Astrocyte of the cerebellum (primary cell): ENCODE measurements around the gene SDSL.

Source experiments
- DNase-seq: peaks from one replicate; pipeline ENCODE4 v3.0.0-alpha.2; 2011; ENCODE audit warnings: low read depth
- H3K4me3 ChIP-seq: 2 replicates; pipeline ENCODE4 v1.5.1; 2011; ENCODE audit warnings: mild to moderate bottlenecking, low read depth, low read length, moderate library complexity
- CTCF ChIP-seq: IDR thresholded peaks from 2 replicates; pipeline ENCODE4 v1.5.1; 2012; ENCODE audit warnings: low read length, low read depth, moderate library complexity, mild to moderate bottlenecking; ENCODE audit errors: missing control alignments
- in situ Hi-C: cut with HindIII; loops from 2 replicates; pipeline ENCODE4 v1.10.0; 2017; ENCODE audit warnings: low sequenced_read_pairs

The SDSL gene

DNA sequence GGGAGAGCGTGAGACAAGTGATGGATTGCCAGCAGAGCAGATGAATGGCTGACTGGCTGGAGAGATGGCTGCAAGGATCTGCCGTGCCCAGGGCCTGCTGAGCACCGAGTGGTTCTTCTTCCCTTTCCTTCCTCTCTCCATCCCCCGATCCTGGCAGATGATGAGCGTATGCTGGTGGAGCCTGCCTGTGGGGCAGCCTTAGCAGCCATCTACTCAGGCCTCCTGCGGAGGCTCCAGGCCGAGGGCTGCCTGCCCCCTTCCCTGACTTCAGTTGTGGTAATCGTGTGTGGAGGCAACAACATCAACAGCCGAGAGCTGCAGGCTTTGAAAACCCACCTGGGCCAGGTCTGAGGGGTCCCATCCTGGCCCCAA lies 15.5 kb downstream of the SDSL start:
- no peak overlapping the region for H3K4me3 ChIP-seq
- no peak for TF ChIP-seq CTCF
- in situ Hi-C loops: no loop called here
- DNase-seq: no peak

- no peak for TF ChIP-seq CTCF
- no peak for DNase-seq
- H3K4me3 ChIP-seq: no peak overlapping the region
- in situ Hi-C loops: no loop called here
Measured at GRCh38 chr12:113438523-113439300, 16.5 kb downstream of the SDSL start.

DNA sequence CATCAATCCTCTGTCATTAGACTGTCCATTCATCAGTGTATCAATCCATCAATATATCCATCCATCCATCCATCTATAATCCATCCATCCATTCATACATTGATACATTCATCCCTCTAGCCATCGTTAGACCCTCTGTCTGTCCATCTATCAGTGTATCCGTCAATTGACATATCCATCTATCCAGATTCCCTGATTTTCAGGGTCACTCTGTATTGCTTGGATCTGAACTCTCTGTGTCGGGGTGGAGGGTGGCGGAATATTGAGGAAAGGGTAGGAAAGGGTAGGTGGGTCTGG lies 17.1 kb downstream of the SDSL start:
- in situ Hi-C loops: no loop called here
- DNase-seq: no peak
- H3K4me3 ChIP-seq: no peak overlapping the region
- no peak for TF ChIP-seq CTCF

GRCh38 chr12:113439606-113440030 lies 17.4 kb downstream of the SDSL start:
- no peak for DNase-seq
- in situ Hi-C loops: no loop called here

DNA sequence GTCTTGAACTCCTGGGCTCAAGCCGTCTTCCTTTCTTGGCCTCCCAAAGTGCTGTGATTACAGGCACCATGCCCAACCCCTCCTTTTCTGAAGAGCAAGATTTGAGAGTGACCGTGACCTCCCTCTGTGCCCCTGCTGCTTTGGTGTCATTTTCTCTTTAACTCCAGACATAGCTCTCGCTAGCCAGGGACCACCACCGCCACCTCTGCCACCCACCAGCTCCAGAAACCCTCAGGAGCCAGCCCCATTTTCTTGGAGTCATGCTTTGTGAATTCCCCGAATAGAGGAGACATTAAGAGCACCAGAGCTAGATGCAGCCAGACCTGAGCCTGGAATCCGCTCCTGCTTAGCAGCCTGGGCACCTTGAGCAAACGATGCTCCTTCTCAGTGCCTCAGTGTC lies 18.2 kb downstream of the SDSL start:
- H3K4me3 ChIP-seq: no peak overlapping the region
- in situ Hi-C loops: no loop called here
- DNase-seq: no peak
- TF ChIP-seq CTCF: no peak

More at GRCh38 chr12:113439606-113440030, 17.4 kb downstream of the SDSL start:
- no peak overlapping the region for H3K4me3 ChIP-seq
- TF ChIP-seq CTCF: peak; percentile 74

DNA sequence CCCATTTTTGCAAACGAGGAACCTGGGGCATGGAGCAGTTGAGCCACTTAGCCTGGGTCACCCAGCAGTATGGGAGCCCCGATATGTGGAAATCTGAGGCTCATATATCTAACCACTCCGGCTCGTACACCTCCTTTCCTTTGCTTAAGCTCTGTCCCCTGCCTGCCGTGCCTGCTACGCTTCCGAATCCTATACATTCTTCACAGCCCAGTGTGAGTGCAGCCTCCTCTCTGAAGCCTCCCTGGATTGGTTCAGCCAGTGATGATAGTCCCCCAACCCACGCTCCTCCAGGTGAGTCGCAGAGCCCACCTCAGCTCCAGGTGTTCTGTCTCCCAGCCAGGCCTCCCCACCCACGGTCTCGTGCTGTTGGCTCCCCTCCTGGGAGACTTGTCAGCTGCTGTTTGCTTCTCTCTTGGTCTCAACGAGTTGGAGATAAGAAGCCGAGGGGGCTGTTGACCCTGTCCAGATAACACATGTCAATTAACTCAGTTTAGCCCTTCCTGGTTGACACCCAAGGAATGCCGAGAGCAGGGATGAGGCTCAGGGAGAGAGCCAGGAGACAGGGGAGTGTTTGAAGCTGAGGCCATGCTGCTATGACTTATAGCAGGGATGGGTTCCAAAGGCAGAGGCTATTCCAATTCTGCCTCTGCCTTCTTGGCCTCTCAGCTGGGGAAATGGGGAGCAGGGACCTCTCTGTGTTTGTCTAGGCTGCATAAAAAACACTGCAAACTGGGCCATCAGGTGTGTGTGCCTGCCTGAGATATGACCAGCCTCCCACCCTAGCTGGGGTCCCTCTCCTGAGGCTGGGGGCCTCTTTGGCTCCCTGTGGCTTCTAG lies 19.0 kb downstream of the SDSL start:
- no peak for DNase-seq
- H3K4me3 ChIP-seq: no peak overlapping the region
- in situ Hi-C loops: no loop called here
- TF ChIP-seq CTCF: no peak
